HepG2 (cell line): ENCODE results near the gene FTL. TPM values are rescaled to one million over a fixed set of nuclear protein-coding genes. Genes with fewer than 3 reads are reported as not detected.

ENCODE experiments used
- AFF4 ChIP-seq: sonication (generic); formaldehyde crosslinking; IDR thresholded peaks from 2 replicates; pipeline ENCODE4 v1.4.0; 2020; ENCODE audit warnings: missing genetic modification reagents
- ASH2L ChIP-seq: fragments of 300-600, 200-600 bp; sonication (generic); IDR thresholded peaks from 2 replicates; pipeline ENCODE4 v1.7.0; 2017; ENCODE audit warnings: low read depth, mild to moderate bottlenecking, moderate library complexity, mixed read lengths, low read length; ENCODE audit not compliant: insufficient read length
- BORCS8-MEF2B ChIP-seq: sonication (generic); formaldehyde crosslinking; IDR thresholded peaks from 2 replicates; pipeline ENCODE4 v1.8.0; 2022; ENCODE audit warnings: mild to moderate bottlenecking, missing genetic modification reagents
- ELF3 ChIP-seq: IDR thresholded peaks from 2 replicates; pipeline ENCODE4 v1.6.1; 2016; ENCODE audit warnings: missing genetic modification reagents, missing compliant biosample characterization
- MBNL3 ChIP-seq: fragments of 250-450 bp; sonication (Bioruptor Pico); conservative IDR thresholded peaks from 2 replicates; pipeline ENCODE4 v1.8.0; 2022; ENCODE audit warnings: mild to moderate bottlenecking, inconsistent platforms
- MXD4 ChIP-seq: IDR thresholded peaks from 2 replicates; pipeline ENCODE4 v1.6.1; 2016; ENCODE audit warnings: mild to moderate bottlenecking, missing biosample characterization, missing genetic modification reagents
- PRPF4 ChIP-seq: fragments of 200-400 bp; formaldehyde crosslinking; IDR thresholded peaks from 2 replicates; pipeline ENCODE4 v1.6.1; 2016; ENCODE audit warnings: low read length, low read depth; ENCODE audit not compliant: poor library complexity, severe bottlenecking
- RARA ChIP-seq: IDR thresholded peaks from 2 replicates; pipeline ENCODE4 v1.6.1; 2016; ENCODE audit warnings: missing genetic modification reagents, missing compliant biosample characterization
- STAT5B ChIP-seq: sonication (generic); formaldehyde crosslinking; IDR thresholded peaks from 2 replicates; pipeline ENCODE4 v1.4.0; 2020; ENCODE audit warnings: missing genetic modification reagents
- SYNCRIP ChIP-seq: fragments of 200-400 bp; formaldehyde crosslinking; IDR thresholded peaks from 2 replicates; pipeline ENCODE4 v1.6.1; 2018; ENCODE audit warnings: mild to moderate bottlenecking, low read depth, low read length; ENCODE audit not compliant: insufficient read depth
- THAP7 ChIP-seq: sonication (generic); formaldehyde crosslinking; IDR thresholded peaks from 2 replicates; pipeline ENCODE4 v1.8.1; 2023; ENCODE audit warnings: mild to moderate bottlenecking, missing genetic modification reagents
- ZBTB44 ChIP-seq: sonication (generic); formaldehyde crosslinking; IDR thresholded peaks from 2 replicates; pipeline ENCODE4 v1.4.0; 2020; ENCODE audit warnings: missing genetic modification reagents
- ZNF335 ChIP-seq: sonication (generic); formaldehyde crosslinking; IDR thresholded peaks from 2 replicates; pipeline ENCODE4 v1.4.0; 2020; ENCODE audit warnings: missing genetic modification reagents
- ZNF550 ChIP-seq: sonication (generic); formaldehyde crosslinking; IDR thresholded peaks from 2 replicates; pipeline ENCODE4 v1.4.0; 2020; ENCODE audit warnings: mild to moderate bottlenecking, missing genetic modification reagents, borderline replicate concordance
- ZNF816 ChIP-seq: sonication (generic); formaldehyde crosslinking; IDR thresholded peaks from 2 replicates; pipeline ENCODE4 v1.8.0; 2022; ENCODE audit warnings: missing genetic modification reagents, mild to moderate bottlenecking, borderline replicate concordance
- polyA plus RNA-seq, 8 experiments: library from polyadenylated mRNA; depleted of rRNA in 3 of 8; stranded (reverse) in 7 of 8; unstranded in 1 of 8; fragments of >200 nt; fragmentation: Illumina TruSeq in 4 of 8; extraction: Trizol in 4 of 8; gene quantifications; 2 replicates each; pipeline versions ENCODE4 v1.2.1 to v1.2.3, GENCODE V29; 2011 to 2016; ENCODE audit warnings: low read depth in 4 of 8, missing spikeins in 1 of 8, mixed read lengths in 1 of 8; ENCODE audit not compliant: insufficient read depth in 1 of 8
- total RNA-seq, 5 experiments: library from RNA; depleted of rRNA; stranded (reverse); fragments of >200 nt; fragmentation: Illumina TruSeq; extraction: Trizol; gene quantifications; 2 replicates each; pipeline ENCODE4 v1.2.3, GENCODE V29; 2016; ENCODE audit warnings: low read depth in 1 of 5
- TF ChIP-seq, protein P1 (sequence below): sonication (generic); formaldehyde crosslinking; IDR thresholded peaks from 2 replicates; pipeline ENCODE4 v1.4.0; 2020; ENCODE audit warnings: mild to moderate bottlenecking, missing genetic modification reagents, borderline replicate concordance
- TF ChIP-seq, protein P2 (sequence below): sonication (generic); formaldehyde crosslinking; IDR thresholded peaks from 2 replicates; pipeline ENCODE4 v1.5.0; 2020; ENCODE audit warnings: mild to moderate bottlenecking, missing genetic modification reagents

The FTL gene
- total and polyA plus RNA-seq, 2 of the 13 experiments (the other 11 are each of a cell fraction or from before 2014, with no cell fraction given), result 2,721 to 8,800 TPM

GRCh38 chr19:48963371-48964204, 1.5 kb upstream of the FTL start (continued):
- TF ChIP-seq, protein P1, sequence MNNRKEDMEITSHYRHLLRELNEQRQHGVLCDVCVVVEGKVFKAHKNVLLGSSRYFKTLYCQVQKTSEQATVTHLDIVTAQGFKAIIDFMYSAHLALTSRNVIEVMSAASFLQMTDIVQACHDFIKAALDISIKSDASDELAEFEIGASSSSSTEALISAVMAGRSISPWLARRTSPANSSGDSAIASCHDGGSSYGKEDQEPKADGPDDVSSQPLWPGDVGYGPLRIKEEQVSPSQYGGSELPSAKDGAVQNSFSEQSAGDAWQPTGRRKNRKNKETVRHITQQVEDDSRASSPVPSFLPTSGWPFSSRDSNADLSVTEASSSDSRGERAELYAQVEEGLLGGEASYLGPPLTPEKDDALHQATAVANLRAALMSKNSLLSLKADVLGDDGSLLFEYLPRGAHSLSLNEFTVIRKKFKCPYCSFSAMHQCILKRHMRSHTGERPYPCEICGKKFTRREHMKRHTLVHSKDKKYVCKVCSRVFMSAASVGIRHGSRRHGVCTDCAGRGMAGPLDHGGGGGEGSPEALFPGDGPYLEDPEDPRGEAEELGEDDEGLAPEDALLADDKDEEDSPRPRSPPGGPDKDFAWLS (CRISPR knock-in tag), result peak; percentile 98
- no peak for TF ChIP-seq STAT5B (CRISPR knock-in tag)
- peak; percentile 74; the same call in 1 of the 2 replicates for TF ChIP-seq ZNF335 (CRISPR knock-in tag)
- peak; percentile 49 for TF ChIP-seq RARA (CRISPR knock-in tag)
- TF ChIP-seq SYNCRIP, result no peak
- TF ChIP-seq ZNF816, result no peak
- peak; percentile 87 for TF ChIP-seq AFF4 (CRISPR knock-in tag)
- no peak for TF ChIP-seq THAP7 (CRISPR knock-in tag)
- no peak for TF ChIP-seq MBNL3 (CRISPR knock-in tag)
- peak; percentile 74; the same call in 1 of the 2 replicates for TF ChIP-seq MXD4
- TF ChIP-seq PRPF4, result no peak
- 0 out of 2 replicates have a peak, but pooled peaks have one; percentile 4 for TF ChIP-seq ELF3
- TF ChIP-seq, protein P2, sequence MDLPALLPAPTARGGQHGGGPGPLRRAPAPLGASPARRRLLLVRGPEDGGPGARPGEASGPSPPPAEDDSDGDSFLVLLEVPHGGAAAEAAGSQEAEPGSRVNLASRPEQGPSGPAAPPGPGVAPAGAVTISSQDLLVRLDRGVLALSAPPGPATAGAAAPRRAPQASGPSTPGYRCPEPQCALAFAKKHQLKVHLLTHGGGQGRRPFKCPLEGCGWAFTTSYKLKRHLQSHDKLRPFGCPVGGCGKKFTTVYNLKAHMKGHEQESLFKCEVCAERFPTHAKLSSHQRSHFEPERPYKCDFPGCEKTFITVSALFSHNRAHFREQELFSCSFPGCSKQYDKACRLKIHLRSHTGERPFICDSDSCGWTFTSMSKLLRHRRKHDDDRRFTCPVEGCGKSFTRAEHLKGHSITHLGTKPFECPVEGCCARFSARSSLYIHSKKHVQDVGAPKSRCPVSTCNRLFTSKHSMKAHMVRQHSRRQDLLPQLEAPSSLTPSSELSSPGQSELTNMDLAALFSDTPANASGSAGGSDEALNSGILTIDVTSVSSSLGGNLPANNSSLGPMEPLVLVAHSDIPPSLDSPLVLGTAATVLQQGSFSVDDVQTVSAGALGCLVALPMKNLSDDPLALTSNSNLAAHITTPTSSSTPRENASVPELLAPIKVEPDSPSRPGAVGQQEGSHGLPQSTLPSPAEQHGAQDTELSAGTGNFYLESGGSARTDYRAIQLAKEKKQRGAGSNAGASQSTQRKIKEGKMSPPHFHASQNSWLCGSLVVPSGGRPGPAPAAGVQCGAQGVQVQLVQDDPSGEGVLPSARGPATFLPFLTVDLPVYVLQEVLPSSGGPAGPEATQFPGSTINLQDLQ (CRISPR knock-in tag), result peak; percentile 68; the same call in 1 of the 2 replicates
- peak; percentile 90 for TF ChIP-seq ASH2L
- no peak for TF ChIP-seq ZNF550 (CRISPR knock-in tag)
- no peak for TF ChIP-seq ZBTB44 (CRISPR knock-in tag)
- TF ChIP-seq BORCS8-MEF2B, result peak; percentile 88; the same call in 1 of the 2 replicates
